H9 (cell line): Measurements from ENCODE around the gene TSNAX. TPM values are rescaled to one million over a fixed set of nuclear protein-coding genes. Genes with fewer than 3 reads are reported as not detected.

Source experiments
- DNase-seq: peaks from one replicate; pipeline ENCODE4 v3.0.0-alpha.2; 2017
- H2AFZ ChIP-seq: one replicate; pipeline ENCODE4 v1.6.1; 2013; ENCODE audit warnings: mild to moderate bottlenecking, low read length, control low read depth, moderate library complexity
- H2AK5ac ChIP-seq: 2 replicates; pipeline ENCODE4 v1.6.1; 2013; ENCODE audit warnings: low read length, control low read depth, mixed read lengths; ENCODE audit not compliant: insufficient read length
- H2BK120ac ChIP-seq: one replicate; pipeline ENCODE4 v1.6.1; 2013; ENCODE audit warnings: low read depth, mild to moderate bottlenecking, low read length, control low read depth, inconsistent platforms; ENCODE audit not compliant: poor library complexity, severe bottlenecking
- H2BK12ac ChIP-seq: 2 replicates; pipeline ENCODE4 v1.6.1; 2013; ENCODE audit warnings: low read length, control low read depth, mixed read lengths, low read depth; ENCODE audit not compliant: insufficient read length
- H2BK15ac ChIP-seq: 2 replicates; pipeline ENCODE4 v1.6.1; 2013; ENCODE audit warnings: low read depth, low read length, control low read depth
- H2BK20ac ChIP-seq: one replicate; pipeline ENCODE4 v1.6.1; 2013; ENCODE audit warnings: low read depth, mild to moderate bottlenecking, low read length, control low read depth, inconsistent platforms; ENCODE audit not compliant: poor library complexity, severe bottlenecking
- H2BK5ac ChIP-seq: 2 replicates; pipeline ENCODE4 v1.6.1; 2013; ENCODE audit warnings: low read length, control low read depth, mixed read lengths; ENCODE audit not compliant: insufficient read length
- H3K14ac ChIP-seq: 2 replicates; pipeline ENCODE4 v1.6.1; 2013; ENCODE audit warnings: low read length, control low read depth; ENCODE audit not compliant: insufficient read depth
- H3K18ac ChIP-seq: 2 replicates; pipeline ENCODE4 v1.6.1; 2013; ENCODE audit warnings: low read depth, mild to moderate bottlenecking, mixed read lengths, low read length, control low read depth; ENCODE audit not compliant: insufficient read length
- H3K23ac ChIP-seq: 2 replicates; pipeline ENCODE4 v1.6.1; 2013; ENCODE audit warnings: low read length, control low read depth, mixed read lengths, low read depth; ENCODE audit not compliant: insufficient read length
- H3K23me2 ChIP-seq: 2 replicates; pipeline ENCODE4 v1.6.1; 2013; ENCODE audit warnings: low read depth, mild to moderate bottlenecking, mixed read lengths, low read length, control low read depth; ENCODE audit not compliant: insufficient read length, poor library complexity, severe bottlenecking
- H3K27ac ChIP-seq: 2 replicates; pipeline ENCODE4 v1.5.1; 2013; ENCODE audit warnings: low read length, control low read depth, mixed read lengths, low read depth; ENCODE audit not compliant: insufficient read length
- H3K27me3 ChIP-seq: 2 replicates; pipeline ENCODE4 v1.6.1; 2013; ENCODE audit warnings: low read length, control low read depth, inconsistent platforms; ENCODE audit not compliant: insufficient read depth
- H3K4ac ChIP-seq: 2 replicates; pipeline ENCODE4 v1.6.1; 2013; ENCODE audit warnings: low read depth, mild to moderate bottlenecking, control low read depth, inconsistent platforms, low read length, moderate library complexity
- H3K4me1 ChIP-seq: 2 replicates; pipeline ENCODE4 v1.6.1; 2013; ENCODE audit warnings: low read length, control low read depth, inconsistent platforms; ENCODE audit not compliant: insufficient read depth
- H3K4me2 ChIP-seq: 2 replicates; pipeline ENCODE4 v1.6.1; 2013; ENCODE audit warnings: low read length, control low read depth, mixed read lengths; ENCODE audit not compliant: insufficient read length, insufficient read depth
- H3K56ac ChIP-seq: 2 replicates; pipeline ENCODE4 v1.6.1; 2013; ENCODE audit warnings: low read depth, mild to moderate bottlenecking, mixed read lengths, low read length, control low read depth; ENCODE audit not compliant: insufficient read length
- H3K79me1 ChIP-seq: 2 replicates; pipeline ENCODE4 v1.6.1; 2013; ENCODE audit warnings: low read depth, mild to moderate bottlenecking, moderate library complexity, low read length, control low read depth, inconsistent platforms; ENCODE audit not compliant: insufficient read depth, poor library complexity, severe bottlenecking
- H3K79me2 ChIP-seq: 2 replicates; pipeline ENCODE4 v1.6.1; 2013; ENCODE audit warnings: low read length, control low read depth, inconsistent platforms; ENCODE audit not compliant: insufficient read depth
- H3K9ac ChIP-seq: 2 replicates; pipeline ENCODE4 v1.6.1; 2013; ENCODE audit warnings: low read length, control low read depth, mixed read lengths; ENCODE audit not compliant: insufficient read length; ENCODE audit errors: extremely low read depth
- H3K9me3 ChIP-seq: one replicate; pipeline ENCODE4 v1.6.1; 2013; ENCODE audit warnings: low read depth, low read length, inconsistent platforms; ENCODE audit not compliant: control insufficient read depth
- H3T11ph ChIP-seq: one replicate; pipeline ENCODE4 v1.6.1; 2013; ENCODE audit warnings: mild to moderate bottlenecking, low read length, control low read depth, inconsistent platforms
- H4K20me1 ChIP-seq: one replicate; pipeline ENCODE4 v1.6.1; 2013; ENCODE audit not compliant: control insufficient read depth, insufficient read length, insufficient read depth
- H4K5ac ChIP-seq: 2 replicates; pipeline ENCODE4 v1.6.1; 2013; ENCODE audit warnings: low read depth, mild to moderate bottlenecking, mixed read lengths, low read length, control low read depth; ENCODE audit not compliant: insufficient read length
- H4K8ac ChIP-seq: replicated peaks from 2 replicates; pipeline ENCODE4 v1.6.1; 2013; ENCODE audit warnings: low read length, control low read depth, mixed read lengths, low read depth; ENCODE audit not compliant: insufficient read length
- H4K91ac ChIP-seq: 2 replicates; pipeline ENCODE4 v1.6.1; 2013; ENCODE audit warnings: low read depth, mild to moderate bottlenecking, moderate library complexity, mixed read lengths, low read length, control low read depth; ENCODE audit not compliant: insufficient read length
- H3K27ac Mint-ChIP-seq, 3 experiments: 2 replicates in 2 of 3; 3 replicates in 1 of 3; pipeline ENCODE4 v1.8.0; 2020 to 2021; ENCODE audit warnings: mixed read lengths in 3 of 3, mild to moderate bottlenecking in 1 of 3, moderate library complexity in 1 of 3
- H3K27me3 Mint-ChIP-seq: 2 replicates; pipeline ENCODE4 v1.8.0; 2021; ENCODE audit warnings: low read depth, mild to moderate bottlenecking, moderate library complexity, mixed read lengths
- H3K36me3 Mint-ChIP-seq, 3 experiments: 2 replicates in 2 of 3; 3 replicates in 1 of 3; pipeline ENCODE4 v1.8.0; 2020 to 2021; ENCODE audit warnings: low read depth in 3 of 3, mixed read lengths in 3 of 3; ENCODE audit not compliant: insufficient read depth in 1 of 3
- H3K4me1 Mint-ChIP-seq, 2 experiments: 2 replicates each; pipeline ENCODE4 v1.8.0; 2020; ENCODE audit warnings: mixed read lengths in 2 of 2
- H3K4me3 Mint-ChIP-seq, 2 experiments: 2 replicates in 1 of 2; 3 replicates in 1 of 2; pipeline ENCODE4 v1.8.0; 2020 to 2021; ENCODE audit warnings: mild to moderate bottlenecking in 2 of 2, mixed read lengths in 2 of 2, moderate library complexity in 1 of 2
- H3K9me3 Mint-ChIP-seq, 2 experiments: 2 replicates in 1 of 2; 3 replicates in 1 of 2; pipeline ENCODE4 v1.8.0; 2020; ENCODE audit warnings: mild to moderate bottlenecking in 2 of 2, mixed read lengths in 2 of 2, moderate library complexity in 1 of 2
- WGBS: extraction: QIAGEN DNeasy Blood & Tissue Kit; methylation state at CpG from one replicate; pipeline ENCODE4 v1.1.7; 2013; ENCODE audit warnings: missing lambda C conversion rate, low lambda C conversion rate, mixed read lengths; ENCODE audit not compliant: insufficient read length; ENCODE audit errors: extremely low coverage; 5-methylcytosine and 5-hydroxymethylcytosine counted together
- total RNA-seq: library from RNA; stranded (reverse); gene quantifications from 2 replicates; pipeline ENCODE4 v1.2.1, GENCODE V29; 2021
- TF ChIP-seq, protein P1 (sequence below): fragments of 200-600 bp; sonication (generic); conservative IDR thresholded peaks from 3 replicates; pipeline ENCODE4 v1.8.0; 2021; ENCODE audit warnings: antibody characterized with exemption, mild to moderate bottlenecking

Gene TSNAX
- total RNA-seq, 1 experiment from 2014 or later, result 39.9 TPM

DNA sequence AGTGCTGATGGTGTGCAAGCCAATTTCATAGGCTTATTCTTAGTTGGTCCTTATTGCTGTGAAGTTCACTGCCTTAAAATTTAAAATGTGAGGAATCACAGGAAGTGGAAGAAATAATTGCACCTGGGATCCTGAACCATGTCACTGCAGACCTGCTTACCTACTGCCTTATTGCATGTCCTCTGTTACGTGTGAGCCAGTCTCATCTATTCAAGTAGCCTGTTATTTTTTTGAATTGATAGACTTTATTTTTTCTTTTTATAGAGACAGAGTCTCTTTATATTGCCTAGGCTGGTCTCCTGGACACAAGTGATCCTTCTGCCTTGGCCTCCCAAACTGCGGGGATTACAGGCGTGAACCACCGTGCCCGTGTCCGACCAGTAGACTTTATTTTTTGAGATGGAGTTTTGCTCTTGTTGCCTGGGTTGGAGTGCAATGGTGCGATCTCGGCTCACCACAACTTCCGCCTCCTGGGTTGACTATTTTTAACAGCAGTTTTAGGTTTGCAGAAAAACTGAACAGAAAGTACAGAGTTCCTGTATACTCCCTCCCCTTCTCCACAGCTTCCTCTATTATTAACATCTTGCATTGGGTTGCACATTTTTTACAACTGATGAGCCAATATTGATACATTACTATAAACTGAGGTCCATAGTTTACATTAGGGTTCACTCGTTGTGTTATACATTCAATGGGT lies 84.1 kb downstream of the TSNAX start:
- no peak overlapping the region for H2AK5ac ChIP-seq
- no peak overlapping the region for H3K27ac ChIP-seq
- H2BK15ac ChIP-seq, result no peak overlapping the region
- H3K23me2 ChIP-seq, result no peaks in the 10 kb centered on the region
- no peak overlapping the region for H2BK5ac ChIP-seq
- no peak overlapping the region for H2AFZ ChIP-seq
- no peaks in the 10 kb centered on the region for H3K4me1 ChIP-seq
- Mint-ChIP-seq H3K9me3 (no peaks in the 10 kb centered on the region; a peak in 3 of 5 replicates), H3K27me3 (peaks cover 80% of the 10 kb centered on the region), H3K36me3 (no peaks in the 10 kb centered on the region), H3K4me3 (no peak overlapping the region), H3K27ac (no peak overlapping the region), H3K4me1 (no peaks in the 10 kb centered on the region)
- no peak overlapping the region for H3K9ac ChIP-seq
- H4K5ac ChIP-seq, result no peak overlapping the region
- H3K4ac ChIP-seq, result no peak overlapping the region
- H2BK12ac ChIP-seq, result no peak overlapping the region
- H3K23ac ChIP-seq, result no peak overlapping the region
- H3K4me2 ChIP-seq, result no peak overlapping the region
- H3T11ph ChIP-seq, result no peak overlapping the region
- H4K20me1 ChIP-seq, result no peaks in the 10 kb centered on the region
- H2BK120ac ChIP-seq, result no peak overlapping the region
- no CpG with 5 or more reads among the region's 10 CpGs for WGBS
- no peaks in the 10 kb centered on the region for H3K79me1 ChIP-seq
- H3K27me3 ChIP-seq, result no peaks in the 10 kb centered on the region
- H4K8ac ChIP-seq, result no peak overlapping the region
- TF ChIP-seq, protein P1, sequence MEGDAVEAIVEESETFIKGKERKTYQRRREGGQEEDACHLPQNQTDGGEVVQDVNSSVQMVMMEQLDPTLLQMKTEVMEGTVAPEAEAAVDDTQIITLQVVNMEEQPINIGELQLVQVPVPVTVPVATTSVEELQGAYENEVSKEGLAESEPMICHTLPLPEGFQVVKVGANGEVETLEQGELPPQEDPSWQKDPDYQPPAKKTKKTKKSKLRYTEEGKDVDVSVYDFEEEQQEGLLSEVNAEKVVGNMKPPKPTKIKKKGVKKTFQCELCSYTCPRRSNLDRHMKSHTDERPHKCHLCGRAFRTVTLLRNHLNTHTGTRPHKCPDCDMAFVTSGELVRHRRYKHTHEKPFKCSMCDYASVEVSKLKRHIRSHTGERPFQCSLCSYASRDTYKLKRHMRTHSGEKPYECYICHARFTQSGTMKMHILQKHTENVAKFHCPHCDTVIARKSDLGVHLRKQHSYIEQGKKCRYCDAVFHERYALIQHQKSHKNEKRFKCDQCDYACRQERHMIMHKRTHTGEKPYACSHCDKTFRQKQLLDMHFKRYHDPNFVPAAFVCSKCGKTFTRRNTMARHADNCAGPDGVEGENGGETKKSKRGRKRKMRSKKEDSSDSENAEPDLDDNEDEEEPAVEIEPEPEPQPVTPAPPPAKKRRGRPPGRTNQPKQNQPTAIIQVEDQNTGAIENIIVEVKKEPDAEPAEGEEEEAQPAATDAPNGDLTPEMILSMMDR, result no peak
- no peak overlapping the region for H3K56ac ChIP-seq
- no peak for DNase-seq
- no peak overlapping the region for H2BK20ac ChIP-seq
- H3K14ac ChIP-seq, result no peak overlapping the region
- H3K9me3 ChIP-seq, result no peaks in the 10 kb centered on the region
- H3K79me2 ChIP-seq, result no peaks in the 10 kb centered on the region
- H3K18ac ChIP-seq, result no peak overlapping the region
- H4K91ac ChIP-seq, result no peak overlapping the region
